HEK293 (cell line): ENCODE data around the gene SPATA1.

ENCODE experiments used
- FEZF1 ChIP-seq: fragments of 450-650 bp; formaldehyde crosslinking; IDR thresholded peaks from 2 replicates; pipeline ENCODE4 v1.5.1; 2016; ENCODE audit warnings: missing biosample characterization, missing genetic modification characterization
- HOXC10 ChIP-seq: sonication (generic); formaldehyde crosslinking; IDR thresholded peaks from 2 replicates; pipeline ENCODE4 v1.8.1; 2023; ENCODE audit warnings: mild to moderate bottlenecking, missing genetic modification reagents
- KLF8 ChIP-seq: fragments of 450-650 bp; formaldehyde crosslinking; IDR thresholded peaks from 2 replicates; pipeline ENCODE4 v1.5.1; 2016; ENCODE audit warnings: missing biosample characterization, missing genetic modification characterization
- RBAK ChIP-seq: fragments of 450-650 bp; formaldehyde crosslinking; IDR thresholded peaks from 2 replicates; pipeline ENCODE4 v1.5.1; 2016; ENCODE audit warnings: missing biosample characterization, missing genetic modification characterization
- REPIN1 ChIP-seq: fragments of 450-650 bp; formaldehyde crosslinking; IDR thresholded peaks from 2 replicates; pipeline ENCODE4 v1.5.1; 2017; ENCODE audit warnings: missing biosample characterization, missing genetic modification characterization, low read depth
- SP2 ChIP-seq: fragments of 450-650 bp; formaldehyde crosslinking; IDR thresholded peaks from 2 replicates; pipeline ENCODE4 v1.5.1; 2016; ENCODE audit warnings: missing biosample characterization, missing genetic modification characterization
- TRIM28 ChIP-seq: IDR thresholded peaks from 2 replicates; pipeline ENCODE4 v1.6.1; 2011; ENCODE audit warnings: low read length, control low read depth, borderline replicate concordance
- ZNF155 ChIP-seq: fragments of 450-650 bp; formaldehyde crosslinking; IDR thresholded peaks from 2 replicates; pipeline ENCODE4 v1.5.1; 2016; ENCODE audit warnings: missing biosample characterization, missing genetic modification characterization
- ZNF16 ChIP-seq: fragments of 450-650 bp; formaldehyde crosslinking; IDR thresholded peaks from 2 replicates; pipeline ENCODE4 v1.5.1; 2016; ENCODE audit warnings: low read depth, missing biosample characterization, missing genetic modification characterization
- ZNF2 ChIP-seq: fragments of 450-650 bp; formaldehyde crosslinking; IDR thresholded peaks from 2 replicates; pipeline ENCODE4 v1.5.1; 2016; ENCODE audit warnings: missing biosample characterization, missing genetic modification characterization
- ZNF24 ChIP-seq: fragments of 450-650 bp; formaldehyde crosslinking; IDR thresholded peaks from 2 replicates; pipeline ENCODE4 v1.5.1; 2016; ENCODE audit warnings: missing biosample characterization, missing genetic modification characterization
- ZNF248 ChIP-seq: fragments of 450-650 bp; formaldehyde crosslinking; IDR thresholded peaks from 2 replicates; pipeline ENCODE4 v1.5.1; 2017; ENCODE audit warnings: missing biosample characterization, missing genetic modification characterization
- ZNF37A ChIP-seq: fragments of 450-650 bp; IDR thresholded peaks from 2 replicates; pipeline ENCODE4 v1.5.1; 2018; ENCODE audit warnings: missing biosample characterization, missing genetic modification characterization
- ZNF391 ChIP-seq: fragments of 450-650 bp; formaldehyde crosslinking; IDR thresholded peaks from 2 replicates; pipeline ENCODE4 v1.5.1; 2016; ENCODE audit warnings: low read depth, missing biosample characterization, missing genetic modification characterization, borderline replicate concordance
- ZNF48 ChIP-seq: fragments of 450-650 bp; formaldehyde crosslinking; IDR thresholded peaks from 2 replicates; pipeline ENCODE4 v1.5.1; 2016; ENCODE audit warnings: missing biosample characterization, missing genetic modification characterization
- ZNF621 ChIP-seq: fragments of 450-650 bp; formaldehyde crosslinking; IDR thresholded peaks from 2 replicates; pipeline ENCODE4 v1.5.1; 2017; ENCODE audit warnings: missing biosample characterization, missing genetic modification characterization
- ZNF623 ChIP-seq: fragments of 450-650 bp; formaldehyde crosslinking; IDR thresholded peaks from 2 replicates; pipeline ENCODE4 v1.5.1; 2016; ENCODE audit warnings: missing biosample characterization, missing genetic modification characterization
- ZNF626 ChIP-seq: fragments of 450-650 bp; sonication (Bioruptor Pico); formaldehyde crosslinking; IDR thresholded peaks from 2 replicates; pipeline ENCODE4 v1.5.1; 2018; ENCODE audit warnings: missing biosample characterization, missing genetic modification characterization, inconsistent platforms
- ZNF629 ChIP-seq: fragments of 450-650 bp; formaldehyde crosslinking; IDR thresholded peaks from 2 replicates; pipeline ENCODE4 v1.5.1; 2017; ENCODE audit warnings: missing biosample characterization, missing genetic modification characterization
- ZNF660 ChIP-seq: fragments of 450-650 bp; IDR thresholded peaks from 2 replicates; pipeline ENCODE4 v1.5.1; 2018; ENCODE audit warnings: missing biosample characterization, mild to moderate bottlenecking, missing genetic modification characterization
- ZNF792 ChIP-seq: fragments of 450-650 bp; formaldehyde crosslinking; IDR thresholded peaks from 2 replicates; pipeline ENCODE4 v1.5.1; 2016; ENCODE audit warnings: missing biosample characterization, missing genetic modification characterization
- ZNF830 ChIP-seq: fragments of 450-650 bp; IDR thresholded peaks from 2 replicates; pipeline ENCODE4 v1.5.0; 2018; ENCODE audit warnings: missing biosample characterization, missing genetic modification characterization, low read depth, mild to moderate bottlenecking, moderate library complexity
- TF ChIP-seq, protein P1 (sequence below): fragments of 450-650 bp; formaldehyde crosslinking; IDR thresholded peaks from 2 replicates; pipeline ENCODE4 v1.5.1; 2016; ENCODE audit warnings: missing biosample characterization, missing genetic modification characterization
- TF ChIP-seq, protein P2 (sequence below): fragments of 450-650 bp; formaldehyde crosslinking; IDR thresholded peaks from 2 replicates; pipeline ENCODE4 v1.5.1; 2016; ENCODE audit warnings: missing biosample characterization, missing genetic modification characterization
- TF ChIP-seq, protein P3 (sequence below): fragments of 450-650 bp; formaldehyde crosslinking; IDR thresholded peaks from 2 replicates; pipeline ENCODE4 v1.5.1; 2016; ENCODE audit warnings: missing biosample characterization, missing genetic modification characterization
- TF ChIP-seq, protein P4 (sequence below): fragments of 450-650 bp; formaldehyde crosslinking; IDR thresholded peaks from 2 replicates; pipeline ENCODE4 v1.5.1; 2016; ENCODE audit warnings: missing biosample characterization, missing genetic modification characterization, low read depth
- TF ChIP-seq, protein P5 (sequence below): IDR thresholded peaks from 2 replicates; pipeline ENCODE4 v1.6.1; 2011; ENCODE audit warnings: mild to moderate bottlenecking, low read depth, low read length, borderline replicate concordance
- TF ChIP-seq, protein P6 (sequence below): fragments of 450-650 bp; formaldehyde crosslinking; IDR thresholded peaks from 2 replicates; pipeline ENCODE4 v1.5.1; 2017; ENCODE audit warnings: missing biosample characterization, mild to moderate bottlenecking, missing genetic modification characterization, moderate library complexity
- TF ChIP-seq, protein P7 (sequence below): fragments of 450-650 bp; formaldehyde crosslinking; IDR thresholded peaks from 2 replicates; pipeline ENCODE4 v1.5.1; 2016; ENCODE audit warnings: missing biosample characterization, missing genetic modification characterization

SPATA1 gene

DNA sequence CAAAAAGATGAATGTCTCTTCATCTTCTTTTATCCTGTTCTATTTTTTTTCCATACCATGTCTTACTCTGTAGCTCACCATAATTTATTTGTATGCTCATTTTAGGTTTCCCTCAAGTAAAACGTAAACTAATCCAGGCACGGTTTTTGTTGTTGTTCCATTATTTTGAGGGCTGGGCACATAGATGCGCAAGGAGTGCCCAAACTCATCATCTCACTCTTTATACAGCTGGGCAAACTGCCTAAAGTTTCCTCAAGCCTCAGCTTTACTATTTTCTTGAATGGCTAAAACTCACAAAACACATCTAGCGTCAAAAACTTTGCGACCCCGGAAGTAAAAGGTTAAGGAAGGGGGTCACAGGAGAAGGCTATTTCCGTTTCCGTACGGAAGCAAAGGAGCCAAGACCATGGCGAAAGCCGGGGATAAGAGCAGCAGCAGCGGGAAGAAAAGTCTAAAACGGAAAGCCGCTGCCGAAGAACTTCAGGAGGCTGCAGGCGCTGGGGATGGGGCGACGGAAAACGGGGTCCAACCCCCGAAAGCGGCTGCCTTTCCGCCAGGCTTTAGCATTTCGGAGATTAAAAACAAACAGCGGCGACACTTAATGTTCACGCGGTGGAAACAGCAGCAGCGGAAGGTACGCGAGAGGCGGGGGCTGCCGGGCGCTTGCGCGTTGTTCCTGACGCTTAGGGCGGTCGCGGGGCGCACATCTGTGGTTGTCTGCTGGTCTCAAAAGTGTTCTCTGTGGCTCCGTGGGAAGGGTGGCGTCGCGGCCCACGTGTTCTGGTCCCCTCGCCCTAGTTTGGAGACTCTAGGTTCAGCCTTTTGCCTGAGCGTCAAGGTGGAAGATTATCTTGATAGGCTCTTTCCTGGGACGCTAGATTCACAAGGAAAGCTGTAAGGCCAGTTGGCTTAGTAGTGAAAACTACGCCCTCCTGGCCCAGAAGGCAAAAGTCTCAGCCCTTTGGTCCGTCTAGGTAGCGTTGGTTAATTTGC lies 27.0 kb upstream of the SPATA1 start, which contains the start of gene RPF1 (continued):
- 0 out of 2 replicates have a peak, but pooled peaks have one; percentile 41 for TF ChIP-seq REPIN1
- TF ChIP-seq, protein P1, sequence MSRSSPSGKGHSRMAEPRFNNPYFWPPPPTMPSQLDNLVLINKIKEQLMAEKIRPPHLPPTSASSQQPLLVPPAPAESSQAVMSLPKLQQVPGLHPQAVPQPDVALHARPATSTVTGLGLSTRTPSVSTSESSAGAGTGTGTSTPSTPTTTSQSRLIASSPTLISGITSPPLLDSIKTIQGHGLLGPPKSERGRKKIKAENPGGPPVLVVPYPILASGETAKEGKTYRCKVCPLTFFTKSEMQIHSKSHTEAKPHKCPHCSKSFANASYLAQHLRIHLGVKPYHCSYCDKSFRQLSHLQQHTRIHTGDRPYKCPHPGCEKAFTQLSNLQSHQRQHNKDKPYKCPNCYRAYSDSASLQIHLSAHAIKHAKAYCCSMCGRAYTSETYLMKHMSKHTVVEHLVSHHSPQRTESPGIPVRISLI = no peak
- TF ChIP-seq KLF8 (tag by site-specific recombination) = peak; percentile 59
- TF ChIP-seq, protein P2, sequence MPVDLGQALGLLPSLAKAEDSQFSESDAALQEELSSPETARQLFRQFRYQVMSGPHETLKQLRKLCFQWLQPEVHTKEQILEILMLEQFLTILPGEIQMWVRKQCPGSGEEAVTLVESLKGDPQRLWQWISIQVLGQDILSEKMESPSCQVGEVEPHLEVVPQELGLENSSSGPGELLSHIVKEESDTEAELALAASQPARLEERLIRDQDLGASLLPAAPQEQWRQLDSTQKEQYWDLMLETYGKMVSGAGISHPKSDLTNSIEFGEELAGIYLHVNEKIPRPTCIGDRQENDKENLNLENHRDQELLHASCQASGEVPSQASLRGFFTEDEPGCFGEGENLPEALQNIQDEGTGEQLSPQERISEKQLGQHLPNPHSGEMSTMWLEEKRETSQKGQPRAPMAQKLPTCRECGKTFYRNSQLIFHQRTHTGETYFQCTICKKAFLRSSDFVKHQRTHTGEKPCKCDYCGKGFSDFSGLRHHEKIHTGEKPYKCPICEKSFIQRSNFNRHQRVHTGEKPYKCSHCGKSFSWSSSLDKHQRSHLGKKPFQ (tag by site-specific recombination) = no peak
- TF ChIP-seq ZNF623 (tag by site-specific recombination) = no peak
- no peak for TF ChIP-seq ZNF2 (tag by site-specific recombination)
- no peak for TF ChIP-seq ZNF621 (tag by site-specific recombination)
- TF ChIP-seq, protein P3, sequence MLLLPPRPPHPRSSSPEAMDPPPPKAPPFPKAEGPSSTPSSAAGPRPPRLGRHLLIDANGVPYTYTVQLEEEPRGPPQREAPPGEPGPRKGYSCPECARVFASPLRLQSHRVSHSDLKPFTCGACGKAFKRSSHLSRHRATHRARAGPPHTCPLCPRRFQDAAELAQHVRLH (tag by site-specific recombination) = peak; percentile 85
- TF ChIP-seq TRIM28 = no peak
- TF ChIP-seq, protein P4, sequence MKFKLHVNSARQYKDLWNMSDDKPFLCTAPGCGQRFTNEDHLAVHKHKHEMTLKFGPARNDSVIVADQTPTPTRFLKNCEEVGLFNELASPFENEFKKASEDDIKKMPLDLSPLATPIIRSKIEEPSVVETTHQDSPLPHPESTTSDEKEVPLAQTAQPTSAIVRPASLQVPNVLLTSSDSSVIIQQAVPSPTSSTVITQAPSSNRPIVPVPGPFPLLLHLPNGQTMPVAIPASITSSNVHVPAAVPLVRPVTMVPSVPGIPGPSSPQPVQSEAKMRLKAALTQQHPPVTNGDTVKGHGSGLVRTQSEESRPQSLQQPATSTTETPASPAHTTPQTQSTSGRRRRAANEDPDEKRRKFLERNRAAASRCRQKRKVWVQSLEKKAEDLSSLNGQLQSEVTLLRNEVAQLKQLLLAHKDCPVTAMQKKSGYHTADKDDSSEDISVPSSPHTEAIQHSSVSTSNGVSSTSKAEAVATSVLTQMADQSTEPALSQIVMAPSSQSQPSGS = no peak
- TF ChIP-seq HOXC10 (CRISPR knock-in tag) = peak; percentile 97; the same call in 1 of the 2 replicates
- no peak; the same call in 1 of the 2 replicates for TF ChIP-seq ZNF37A (tag by site-specific recombination)
- TF ChIP-seq SP2 (tag by site-specific recombination) = peak; percentile 84
- TF ChIP-seq, protein P5, sequence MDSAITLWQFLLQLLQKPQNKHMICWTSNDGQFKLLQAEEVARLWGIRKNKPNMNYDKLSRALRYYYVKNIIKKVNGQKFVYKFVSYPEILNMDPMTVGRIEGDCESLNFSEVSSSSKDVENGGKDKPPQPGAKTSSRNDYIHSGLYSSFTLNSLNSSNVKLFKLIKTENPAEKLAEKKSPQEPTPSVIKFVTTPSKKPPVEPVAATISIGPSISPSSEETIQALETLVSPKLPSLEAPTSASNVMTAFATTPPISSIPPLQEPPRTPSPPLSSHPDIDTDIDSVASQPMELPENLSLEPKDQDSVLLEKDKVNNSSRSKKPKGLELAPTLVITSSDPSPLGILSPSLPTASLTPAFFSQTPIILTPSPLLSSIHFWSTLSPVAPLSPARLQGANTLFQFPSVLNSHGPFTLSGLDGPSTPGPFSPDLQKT = no peak
- TF ChIP-seq ZNF248 (tag by site-specific recombination) = no peak
- no peak for TF ChIP-seq ZNF16 (tag by site-specific recombination)
- TF ChIP-seq ZNF792 (tag by site-specific recombination) = peak; percentile 56; the same call in 1 of the 2 replicates
- TF ChIP-seq ZNF24 (tag by site-specific recombination) = peak; percentile 59; the same call in 1 of the 2 replicates
- TF ChIP-seq, protein P6, sequence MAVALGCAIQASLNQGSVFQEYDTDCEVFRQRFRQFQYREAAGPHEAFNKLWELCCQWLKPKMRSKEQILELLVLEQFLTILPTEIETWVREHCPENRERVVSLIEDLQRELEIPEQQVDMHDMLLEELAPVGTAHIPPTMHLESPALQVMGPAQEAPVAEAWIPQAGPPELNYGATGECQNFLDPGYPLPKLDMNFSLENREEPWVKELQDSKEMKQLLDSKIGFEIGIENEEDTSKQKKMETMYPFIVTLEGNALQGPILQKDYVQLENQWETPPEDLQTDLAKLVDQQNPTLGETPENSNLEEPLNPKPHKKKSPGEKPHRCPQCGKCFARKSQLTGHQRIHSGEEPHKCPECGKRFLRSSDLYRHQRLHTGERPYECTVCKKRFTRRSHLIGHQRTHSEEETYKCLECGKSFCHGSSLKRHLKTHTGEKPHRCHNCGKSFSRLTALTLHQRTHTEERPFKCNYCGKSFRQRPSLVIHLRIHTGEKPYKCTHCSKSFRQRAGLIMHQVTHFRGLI (tag by site-specific recombination) = no peak; the same call in 1 of the 2 replicates
- TF ChIP-seq RBAK (tag by site-specific recombination) = no peak
- no peak for TF ChIP-seq ZNF155 (tag by site-specific recombination)
- peak; percentile 83 for TF ChIP-seq ZNF660
- no peak for TF ChIP-seq ZNF830
- TF ChIP-seq, protein P7, sequence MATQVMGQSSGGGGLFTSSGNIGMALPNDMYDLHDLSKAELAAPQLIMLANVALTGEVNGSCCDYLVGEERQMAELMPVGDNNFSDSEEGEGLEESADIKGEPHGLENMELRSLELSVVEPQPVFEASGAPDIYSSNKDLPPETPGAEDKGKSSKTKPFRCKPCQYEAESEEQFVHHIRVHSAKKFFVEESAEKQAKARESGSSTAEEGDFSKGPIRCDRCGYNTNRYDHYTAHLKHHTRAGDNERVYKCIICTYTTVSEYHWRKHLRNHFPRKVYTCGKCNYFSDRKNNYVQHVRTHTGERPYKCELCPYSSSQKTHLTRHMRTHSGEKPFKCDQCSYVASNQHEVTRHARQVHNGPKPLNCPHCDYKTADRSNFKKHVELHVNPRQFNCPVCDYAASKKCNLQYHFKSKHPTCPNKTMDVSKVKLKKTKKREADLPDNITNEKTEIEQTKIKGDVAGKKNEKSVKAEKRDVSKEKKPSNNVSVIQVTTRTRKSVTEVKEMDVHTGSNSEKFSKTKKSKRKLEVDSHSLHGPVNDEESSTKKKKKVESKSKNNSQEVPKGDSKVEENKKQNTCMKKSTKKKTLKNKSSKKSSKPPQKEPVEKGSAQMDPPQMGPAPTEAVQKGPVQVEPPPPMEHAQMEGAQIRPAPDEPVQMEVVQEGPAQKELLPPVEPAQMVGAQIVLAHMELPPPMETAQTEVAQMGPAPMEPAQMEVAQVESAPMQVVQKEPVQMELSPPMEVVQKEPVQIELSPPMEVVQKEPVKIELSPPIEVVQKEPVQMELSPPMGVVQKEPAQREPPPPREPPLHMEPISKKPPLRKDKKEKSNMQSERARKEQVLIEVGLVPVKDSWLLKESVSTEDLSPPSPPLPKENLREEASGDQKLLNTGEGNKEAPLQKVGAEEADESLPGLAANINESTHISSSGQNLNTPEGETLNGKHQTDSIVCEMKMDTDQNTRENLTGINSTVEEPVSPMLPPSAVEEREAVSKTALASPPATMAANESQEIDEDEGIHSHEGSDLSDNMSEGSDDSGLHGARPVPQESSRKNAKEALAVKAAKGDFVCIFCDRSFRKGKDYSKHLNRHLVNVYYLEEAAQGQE = peak; percentile 30; the same call in 1 of the 2 replicates
- peak; percentile 65 for TF ChIP-seq ZNF629 (tag by site-specific recombination)
- TF ChIP-seq ZNF391 (tag by site-specific recombination) = no peak
- no peak for TF ChIP-seq FEZF1 (tag by site-specific recombination)
- no peak for TF ChIP-seq ZNF626 (tag by site-specific recombination)
- no peak for TF ChIP-seq ZNF48
